Gastrocnemius medialis (tissue), 4 donors: Measurements from ENCODE around the gene HPCAL1. TPM values are rescaled to one million over a fixed set of nuclear protein-coding genes. Genes with fewer than 3 reads are reported as not detected.

Experiments used
- ATAC-seq, 2 donors: fragments of 150-250 bp; one replicate each; pipeline ENCODE4 v1.9.1; 2016
- DNase-seq, 2 donors: peaks; one replicate each; pipeline ENCODE4 v3.0.0-alpha.2; 2019
- H3K27ac ChIP-seq, 4 donors: fragments of 200-600 bp; sonication (generic); 1 replicate in 1 of 4; 2 replicates in 3 of 4; pipeline ENCODE4 v1.5.1; 2016 to 2018; ENCODE audit warnings: mild to moderate bottlenecking in 2 of 4, moderate library complexity in 1 of 4
- H3K27me3 ChIP-seq, 3 donors: fragments of 200-600 bp; sonication (generic) in 2 of 3; 1 replicate in 1 of 3; 2 replicates in 2 of 3; pipeline versions ENCODE4 v1.5.1 to v1.6.0; 2016 to 2019; ENCODE audit warnings: mild to moderate bottlenecking in 1 of 3, moderate library complexity in 1 of 3
- H3K36me3 ChIP-seq, 2 donors: fragments of 200-600 bp; sonication (generic) in 1 of 2; one replicate each; pipeline ENCODE4 v1.5.1; 2017 to 2018
- H3K4me1 ChIP-seq, 2 donors: fragments of 200-600 bp; sonication (generic) in 1 of 2; one replicate each; pipeline ENCODE4 v1.5.1; 2016 to 2017; ENCODE audit warnings: mild to moderate bottlenecking in 2 of 2
- H3K4me3 ChIP-seq, 4 donors: fragments of 200-600 bp; sonication (generic) in 3 of 4; 1 replicate in 1 of 4; 2 replicates in 3 of 4; pipeline ENCODE4 v1.5.1; 2016 to 2019; ENCODE audit warnings: mild to moderate bottlenecking in 2 of 4
- H3K9me3 ChIP-seq, 3 donors: fragments of 200-600 bp; sonication (generic) in 2 of 3; 1 replicate in 1 of 3; 2 replicates in 2 of 3; pipeline ENCODE4 v1.5.1; 2016 to 2019
- POLR2A ChIP-seq, 2 donors: fragments of 450-650 bp; IDR thresholded peaks; one replicate each; pipeline ENCODE4 v1.6.1; 2017; ENCODE audit warnings: antibody characterized with exemption in 2 of 2, mild to moderate bottlenecking in 2 of 2, moderate library complexity in 2 of 2
- in situ Hi-C, 4 donors: fragments of 200-750 bp; cut with MboI; loops; one replicate each; pipeline versions ENCODE4 v1.15.0 to v1.8.0; 2017; ENCODE audit warnings: low sequenced_read_pairs in 4 of 4
- intact Hi-C: fragments of 100-400 bp; cut with DNase I; formaldehyde crosslinking; loops from one replicate; pipeline ENCODE4 v1.15.1; 2023; ENCODE audit warnings: low total_unique reads
- total RNA-seq, 4 donors: library from RNA; depleted of rRNA; stranded (reverse); fragments of >200 nt; gene quantifications; one replicate each; pipeline versions ENCODE4 v1.1.0 to v1.2.3, GENCODE V29; 2016
- TF ChIP-seq, protein P1 (sequence below), 5 experiments: fragments of 450-650 bp in 3 of 5; fragments of 200-600 bp in 2 of 5; sonication (generic) in 2 of 5; IDR thresholded peaks in 4 of 5; conservative IDR thresholded peaks in 1 of 5; 1 replicate in 4 of 5; 2 replicates in 1 of 5; pipeline ENCODE4 v1.5.1; 2016 to 2019; ENCODE audit warnings: antibody characterized with exemption in 5 of 5, mild to moderate bottlenecking in 3 of 5, moderate library complexity in 3 of 5

HPCAL1 gene
- total RNA-seq, 4 donors from 2014 or later = 29.0 to 45.5 (median 34.5) TPM

DNA sequence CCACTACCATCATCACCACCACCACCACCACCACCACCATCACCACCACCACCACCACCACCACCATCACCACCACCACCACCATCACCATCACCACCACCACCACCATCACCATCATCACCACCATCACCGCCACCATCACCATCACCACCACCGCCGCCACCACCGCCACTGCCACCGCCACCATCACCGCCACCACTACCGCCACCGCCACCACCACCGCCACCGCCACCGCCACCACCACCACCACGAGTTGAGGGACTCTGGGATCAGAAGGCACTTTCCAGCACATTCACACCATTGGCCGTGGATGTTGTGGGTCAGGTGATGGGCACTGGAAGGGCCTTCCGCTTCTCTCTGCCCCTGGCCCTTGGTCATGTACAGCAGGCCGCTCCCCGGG is 96.7 kb downstream of the HPCAL1 start:
- in situ Hi-C loops (no loop called here), intact Hi-C loops (no loop called here)
- Histone ChIP-seq H3K9me3 (no peaks in the 10 kb centered on the region), H3K27ac (no peak overlapping the region), H3K27me3 (no peaks in the 10 kb centered on the region), H3K4me3 (no peak overlapping the region), H3K4me1 (peaks cover 5 to 21% of the 10 kb centered on the region in 2 donors), H3K36me3 (no peaks in the 10 kb centered on the region)
- ATAC-seq (no peak), DNase-seq (no peak)
- TF ChIP-seq POLR2A (IDR thresholded peaks at IDR 0.05) = no peak
- TF ChIP-seq, protein P1, sequence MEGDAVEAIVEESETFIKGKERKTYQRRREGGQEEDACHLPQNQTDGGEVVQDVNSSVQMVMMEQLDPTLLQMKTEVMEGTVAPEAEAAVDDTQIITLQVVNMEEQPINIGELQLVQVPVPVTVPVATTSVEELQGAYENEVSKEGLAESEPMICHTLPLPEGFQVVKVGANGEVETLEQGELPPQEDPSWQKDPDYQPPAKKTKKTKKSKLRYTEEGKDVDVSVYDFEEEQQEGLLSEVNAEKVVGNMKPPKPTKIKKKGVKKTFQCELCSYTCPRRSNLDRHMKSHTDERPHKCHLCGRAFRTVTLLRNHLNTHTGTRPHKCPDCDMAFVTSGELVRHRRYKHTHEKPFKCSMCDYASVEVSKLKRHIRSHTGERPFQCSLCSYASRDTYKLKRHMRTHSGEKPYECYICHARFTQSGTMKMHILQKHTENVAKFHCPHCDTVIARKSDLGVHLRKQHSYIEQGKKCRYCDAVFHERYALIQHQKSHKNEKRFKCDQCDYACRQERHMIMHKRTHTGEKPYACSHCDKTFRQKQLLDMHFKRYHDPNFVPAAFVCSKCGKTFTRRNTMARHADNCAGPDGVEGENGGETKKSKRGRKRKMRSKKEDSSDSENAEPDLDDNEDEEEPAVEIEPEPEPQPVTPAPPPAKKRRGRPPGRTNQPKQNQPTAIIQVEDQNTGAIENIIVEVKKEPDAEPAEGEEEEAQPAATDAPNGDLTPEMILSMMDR (IDR thresholded peaks at IDR 0.05 in 4 of 5, conservative IDR thresholded peaks at IDR 0.05 in 1 of 5) = no peak

GRCh38 chr2:10400002-10400401 is 97.3 kb downstream of the HPCAL1 start:
- intact Hi-C loops = no loop called here
- DNase-seq (no peak), ATAC-seq (no peak)
- Histone ChIP-seq H3K4me3 (no peak overlapping the region), H3K27ac (peak overlapping the region in 3 of 4 donors; percentile 19 to 59 (median 55)), H3K4me1 (peaks cover 11 to 28% of the 10 kb centered on the region in 2 donors), H3K36me3 (no peaks in the 10 kb centered on the region), H3K9me3 (no peaks in the 10 kb centered on the region), H3K27me3 (no peaks in the 10 kb centered on the region)
- in situ Hi-C loops = loop anchor here in 1 of 4 donors (10.0 kb wide), 1 partner anchor 275 kb away; the partner anchor contains the start of gene RRM2
- TF ChIP-seq, protein P1 (IDR thresholded peaks at IDR 0.05 in 4 of 5, conservative IDR thresholded peaks at IDR 0.05 in 1 of 5) = no peak
- TF ChIP-seq POLR2A (IDR thresholded peaks at IDR 0.05) = no peak

- in situ Hi-C loops = loop anchor here in 1 of 4 donors (10.0 kb wide), 1 partner anchor 276 kb away; the partner anchor contains the start of gene RRM2
Observed at GRCh38 chr2:10400568-10400977, 97.9 kb downstream of the HPCAL1 start.

DNA sequence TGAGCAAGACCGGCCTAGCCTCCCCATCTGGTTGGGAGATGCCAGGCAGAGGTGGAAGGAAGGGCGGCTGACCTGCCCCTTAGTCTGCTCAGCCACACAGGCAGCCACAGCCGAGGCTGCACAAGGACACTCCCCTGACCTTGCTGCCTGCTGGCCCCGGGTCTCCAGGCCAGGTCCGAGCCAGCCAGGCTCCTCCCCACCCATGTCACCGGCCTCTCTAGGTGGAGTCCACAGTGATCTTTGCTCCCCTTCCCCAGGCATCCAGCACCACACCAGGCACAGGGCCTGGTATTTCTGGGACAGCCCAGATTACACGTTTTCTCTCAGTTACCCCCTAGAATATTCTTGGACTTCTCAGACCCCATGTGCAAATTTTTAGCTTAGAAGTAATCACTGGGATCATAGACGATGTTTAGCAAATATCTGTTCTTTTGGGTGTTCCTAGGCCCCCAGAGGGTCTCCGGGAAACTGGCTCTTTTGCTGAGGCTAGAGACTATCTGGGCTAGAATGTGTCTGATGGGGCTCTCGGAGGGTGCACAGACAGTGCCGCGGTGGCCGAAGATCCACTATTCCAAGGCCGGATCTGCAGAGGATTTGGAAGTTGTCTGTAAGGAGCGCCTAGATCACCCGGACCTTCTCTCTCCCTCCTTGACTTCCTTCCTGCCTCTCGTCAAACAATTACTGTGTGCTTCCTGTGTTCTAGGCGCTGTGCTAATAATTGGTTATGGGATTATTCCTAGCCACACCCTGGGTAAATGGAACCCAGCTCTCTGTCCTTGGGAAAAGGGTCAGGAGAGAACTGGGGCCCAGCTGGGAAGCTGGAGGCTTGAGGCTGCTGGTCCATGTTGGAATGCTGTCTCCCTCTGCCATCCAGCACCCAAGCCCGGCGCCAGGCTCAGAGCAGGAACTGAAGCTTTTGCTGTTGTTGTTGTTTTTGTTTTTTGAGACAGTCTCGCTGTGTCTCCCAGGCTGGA is 98.6 kb downstream of the HPCAL1 start:
- in situ Hi-C loops = loop anchor here in 1 of 4 donors (10.0 kb wide), 1 partner anchor 276 kb away; the partner anchor contains the start of gene RRM2
- ATAC-seq (no peak), DNase-seq (no peak)
- Histone ChIP-seq H3K27me3 (no peaks in the 10 kb centered on the region), H3K27ac (peak overlapping the region in 3 of 4 donors; percentile 55 to 59 (median 58)), H3K9me3 (no peaks in the 10 kb centered on the region), H3K4me3 (no peak overlapping the region), H3K4me1 (peaks cover 23 to 39% of the 10 kb centered on the region in 2 donors), H3K36me3 (no peaks in the 10 kb centered on the region)
- TF ChIP-seq, protein P1 (IDR thresholded peaks at IDR 0.05 in 4 of 5, conservative IDR thresholded peaks at IDR 0.05 in 1 of 5) = no peak
- no peak for TF ChIP-seq POLR2A (IDR thresholded peaks at IDR 0.05)
- intact Hi-C loops = no loop called here

More at GRCh38 chr2:10400568-10400977, 97.9 kb downstream of the HPCAL1 start:
- Histone ChIP-seq H3K4me3 (no peak overlapping the region), H3K27me3 (no peaks in the 10 kb centered on the region), H3K9me3 (no peaks in the 10 kb centered on the region), H3K4me1 (peaks cover 17 to 33% of the 10 kb centered on the region in 2 donors), H3K36me3 (no peaks in the 10 kb centered on the region), H3K27ac (peak overlapping the region in 3 of 4 donors; percentile 55 to 59 (median 58))
- DNase-seq (peak; percentile 25 to 36), ATAC-seq (no peak)
- TF ChIP-seq, protein P1 (IDR thresholded peaks at IDR 0.05 in 4 of 5, conservative IDR thresholded peaks at IDR 0.05 in 1 of 5) = no peak
- TF ChIP-seq POLR2A (IDR thresholded peaks at IDR 0.05) = no peak
- intact Hi-C loops = no loop called here
